ENCODE data around the gene PDE10A.

DNA sequence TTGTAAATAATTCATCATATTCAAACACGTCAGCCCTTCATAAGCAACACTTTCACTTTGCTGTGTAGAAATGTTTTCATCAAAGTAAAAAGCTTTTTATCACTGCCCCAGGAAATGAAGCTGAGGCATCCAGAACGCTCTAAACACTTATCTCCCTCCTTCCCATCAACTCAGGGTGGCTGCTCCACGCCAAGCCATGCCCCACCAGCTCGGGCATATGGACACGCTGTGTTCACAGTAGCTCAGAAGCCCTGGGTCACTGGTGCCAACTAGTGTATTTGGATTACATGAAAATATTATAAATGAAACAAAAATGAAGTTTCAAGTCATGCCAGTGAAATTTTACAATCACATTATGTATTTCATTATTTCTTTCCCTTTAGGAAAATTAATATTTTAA lies 10.3 kb downstream of the PDE10A start:
- TF ChIP-seq, protein P1, sequence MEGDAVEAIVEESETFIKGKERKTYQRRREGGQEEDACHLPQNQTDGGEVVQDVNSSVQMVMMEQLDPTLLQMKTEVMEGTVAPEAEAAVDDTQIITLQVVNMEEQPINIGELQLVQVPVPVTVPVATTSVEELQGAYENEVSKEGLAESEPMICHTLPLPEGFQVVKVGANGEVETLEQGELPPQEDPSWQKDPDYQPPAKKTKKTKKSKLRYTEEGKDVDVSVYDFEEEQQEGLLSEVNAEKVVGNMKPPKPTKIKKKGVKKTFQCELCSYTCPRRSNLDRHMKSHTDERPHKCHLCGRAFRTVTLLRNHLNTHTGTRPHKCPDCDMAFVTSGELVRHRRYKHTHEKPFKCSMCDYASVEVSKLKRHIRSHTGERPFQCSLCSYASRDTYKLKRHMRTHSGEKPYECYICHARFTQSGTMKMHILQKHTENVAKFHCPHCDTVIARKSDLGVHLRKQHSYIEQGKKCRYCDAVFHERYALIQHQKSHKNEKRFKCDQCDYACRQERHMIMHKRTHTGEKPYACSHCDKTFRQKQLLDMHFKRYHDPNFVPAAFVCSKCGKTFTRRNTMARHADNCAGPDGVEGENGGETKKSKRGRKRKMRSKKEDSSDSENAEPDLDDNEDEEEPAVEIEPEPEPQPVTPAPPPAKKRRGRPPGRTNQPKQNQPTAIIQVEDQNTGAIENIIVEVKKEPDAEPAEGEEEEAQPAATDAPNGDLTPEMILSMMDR (IDR thresholded peaks at IDR 0.05; ENCODE audit: low read depth, low read length) = no peak
- TF ChIP-seq MYC (IDR thresholded peaks at IDR 0.05; ENCODE audit: low read depth, low read length) = no peak

Measured in NB4 (cell line).